ENCODE measurements around the gene CWF19L1.
"Not testable (repeated sequence)": the region's sequence is repeated elsewhere in the genome, so short reads cannot be mapped to it uniquely, and the experiment has no call there.

CWF19L1 gene

GRCh38 chr10:100267239-100268104, at the start of gene CWF19L1:
Gene CWF19L1 (minus strand): TSS chr10:100267638. CDS start chr10:100267593, 45 bp downstream.
- no peak for TF ChIP-seq Cebpa-rat (IDR thresholded peaks at IDR 0.05)
- H3K4me2 ChIP-seq: peak within 1 kb of the TSS; percentile 88
- peaks cover 22% of the 10 kb centered on the region for H3K4me1 ChIP-seq
- H3K9me3 ChIP-seq: no peaks in the 10 kb centered on the region
- H3K27me3 ChIP-seq: no peaks in the 10 kb centered on the region
- peaks cover 9% of the 10 kb centered on the region; the same call in 1 of the 2 replicates for H3K36me3 ChIP-seq
- peaks cover under 1% of the 10 kb centered on the region; the same call in 1 of the 2 replicates for H4K20me1 ChIP-seq
- peak within 1 kb of the TSS; percentile 86 for H3K9ac ChIP-seq
- H3K4me3 ChIP-seq: peak within 1 kb of the TSS; percentile 86
- H3K27ac ChIP-seq: peak within 1 kb of the TSS; percentile 76

- H3K9me3 ChIP-seq: no peaks in the 10 kb centered on the region
- H3K36me3 ChIP-seq: no peaks in the 10 kb centered on the region
- H3K9ac ChIP-seq: no peak overlapping the region
- no peak overlapping the region for H3K27ac ChIP-seq
- no peaks in the 10 kb centered on the region for H3K4me1 ChIP-seq
- no peak overlapping the region for H3K4me3 ChIP-seq
- H4K20me1 ChIP-seq: no peaks in the 10 kb centered on the region
- no peak for TF ChIP-seq Cebpa-rat (IDR thresholded peaks at IDR 0.05)
- no peak overlapping the region for H3K4me2 ChIP-seq
- no peaks in the 10 kb centered on the region for H3K27me3 ChIP-seq
These were observed 48.2 kb upstream of the CWF19L1 start for GRCh38 chr10:100315615-100316014.

GRCh38 chr10:100311298-100311697, 43.9 kb upstream of the CWF19L1 start:
- no peak for TF ChIP-seq Cebpa-rat (IDR thresholded peaks at IDR 0.05)
- Histone ChIP-seq H4K20me1 (no peaks in the 10 kb centered on the region), H3K4me2 (no peak overlapping the region), H3K36me3 (no peaks in the 10 kb centered on the region), H3K9me3 (no peaks in the 10 kb centered on the region), H3K4me3 (no peak overlapping the region), H3K27ac (no peak overlapping the region), H3K9ac (no peak overlapping the region), H3K27me3 (no peaks in the 10 kb centered on the region), H3K4me1 (no peaks in the 10 kb centered on the region)

- TF ChIP-seq Cebpa-rat (IDR thresholded peaks at IDR 0.05): no peak
- H3K27ac ChIP-seq: no peak overlapping the region
- no peaks in the 10 kb centered on the region for H3K9me3 ChIP-seq
- no peaks in the 10 kb centered on the region for H3K27me3 ChIP-seq
- no peak overlapping the region for H3K9ac ChIP-seq
- H3K4me3 ChIP-seq: no peak overlapping the region
- no peaks in the 10 kb centered on the region for H4K20me1 ChIP-seq
- no peak overlapping the region for H3K4me2 ChIP-seq
- no peaks in the 10 kb centered on the region for H3K4me1 ChIP-seq
- no peaks in the 10 kb centered on the region for H3K36me3 ChIP-seq
These were observed 40.2 kb upstream of the CWF19L1 start for GRCh38 chr10:100307684-100308083.

- Histone ChIP-seq H3K4me1 (no peaks in the 10 kb centered on the region), H3K27me3 (no peaks in the 10 kb centered on the region)
- TF ChIP-seq Cebpa-rat (IDR thresholded peaks at IDR 0.05): no peak
These were observed 39.4 kb upstream of the CWF19L1 start for GRCh38 chr10:100306861-100307260.

GRCh38 chr10:100304414-100304813, 37.0 kb upstream of the CWF19L1 start:
- H3K9me3 ChIP-seq: no peaks in the 10 kb centered on the region
- H3K4me2 ChIP-seq: no peak overlapping the region
- no peak overlapping the region for H3K4me3 ChIP-seq
- no peak overlapping the region for H3K9ac ChIP-seq
- TF ChIP-seq Cebpa-rat (IDR thresholded peaks at IDR 0.05): no peak
- no peaks in the 10 kb centered on the region for H3K4me1 ChIP-seq
- no peak overlapping the region for H3K27ac ChIP-seq
- H3K36me3 ChIP-seq: no peaks in the 10 kb centered on the region
- no peaks in the 10 kb centered on the region for H3K27me3 ChIP-seq
- no peaks in the 10 kb centered on the region for H4K20me1 ChIP-seq

More at GRCh38 chr10:100306861-100307260, 39.4 kb upstream of the CWF19L1 start:
- H3K27ac ChIP-seq: no peak overlapping the region
- no peaks in the 10 kb centered on the region for H3K9me3 ChIP-seq
- H4K20me1 ChIP-seq: no peaks in the 10 kb centered on the region
- H3K4me2 ChIP-seq: no peak overlapping the region
- no peak overlapping the region for H3K4me3 ChIP-seq
- H3K36me3 ChIP-seq: no peaks in the 10 kb centered on the region
- H3K9ac ChIP-seq: no peak overlapping the region

GRCh38 chr10:100303724-100304319, 36.4 kb upstream of the CWF19L1 start:
- no peak overlapping the region for H3K4me3 ChIP-seq
- no peak for TF ChIP-seq Cebpa-rat (IDR thresholded peaks at IDR 0.05)
- no peaks in the 10 kb centered on the region for H4K20me1 ChIP-seq
- no peaks in the 10 kb centered on the region for H3K4me1 ChIP-seq
- no peak overlapping the region for H3K27ac ChIP-seq
- H3K4me2 ChIP-seq: no peak overlapping the region
- no peaks in the 10 kb centered on the region for H3K36me3 ChIP-seq
- H3K9ac ChIP-seq: no peak overlapping the region
- H3K9me3 ChIP-seq: no peaks in the 10 kb centered on the region
- no peaks in the 10 kb centered on the region for H3K27me3 ChIP-seq

- not testable (repeated sequence) for H3K4me1 ChIP-seq, H3K27ac ChIP-seq, H3K4me2 ChIP-seq, H3K36me3 ChIP-seq, H3K4me3 ChIP-seq, H4K20me1 ChIP-seq, H3K27me3 ChIP-seq, H3K9ac ChIP-seq, H3K9me3 ChIP-seq
These were observed 33.7 kb upstream of the CWF19L1 start for GRCh38 chr10:100301123-100301522.

GRCh38 chr10:100297242-100297641, 29.8 kb upstream of the CWF19L1 start:
- TF ChIP-seq Cebpa-rat (IDR thresholded peaks at IDR 0.05): no peak
- Histone ChIP-seq H3K27ac (no peak overlapping the region), H4K20me1 (no peaks in the 10 kb centered on the region), H3K36me3 (no peaks in the 10 kb centered on the region), H3K4me3 (no peak overlapping the region), H3K4me1 (no peaks in the 10 kb centered on the region), H3K4me2 (no peak overlapping the region), H3K27me3 (no peaks in the 10 kb centered on the region), H3K9me3 (no peaks in the 10 kb centered on the region), H3K9ac (no peak overlapping the region)

GRCh38 chr10:100293066-100293465, 25.6 kb upstream of the CWF19L1 start:
- Histone ChIP-seq H3K4me1 (no peaks in the 10 kb centered on the region), H3K4me2 (no peak overlapping the region)
- TF ChIP-seq Cebpa-rat (IDR thresholded peaks at IDR 0.05): no peak

GRCh38 chr10:100292300-100292699, 24.9 kb upstream of the CWF19L1 start:
- not testable (repeated sequence) for H3K9ac ChIP-seq, H3K27ac ChIP-seq, H3K9me3 ChIP-seq, H3K4me1 ChIP-seq, H3K4me3 ChIP-seq, H3K27me3 ChIP-seq, H4K20me1 ChIP-seq, H3K4me2 ChIP-seq, H3K36me3 ChIP-seq

More at GRCh38 chr10:100293066-100293465, 25.6 kb upstream of the CWF19L1 start:
- Histone ChIP-seq H3K4me3 (no peak overlapping the region), H3K27ac (no peak overlapping the region), H3K9ac (no peak overlapping the region), H3K9me3 (no peaks in the 10 kb centered on the region), H3K36me3 (no peaks in the 10 kb centered on the region), H3K27me3 (no peaks in the 10 kb centered on the region), H4K20me1 (no peaks in the 10 kb centered on the region)
